HEK293T (cell line): ENCODE results near the gene SLC6A2.

ENCODE experiments used
- BHLHE40 ChIP-seq: fragments of 450-650 bp; IDR thresholded peaks from 2 replicates; pipeline ENCODE4 v1.6.1; 2016; ENCODE audit warnings: mild to moderate bottlenecking, moderate library complexity, borderline replicate concordance
- ELF4 ChIP-seq: fragments of 450-650 bp; IDR thresholded peaks from 2 replicates; pipeline ENCODE4 v1.6.1; 2017; ENCODE audit warnings: antibody characterized with exemption
- FOXM1 ChIP-seq: fragments of 450-650 bp; IDR thresholded peaks from 2 replicates; pipeline ENCODE4 v1.6.1; 2017; ENCODE audit warnings: mild to moderate bottlenecking, borderline replicate concordance
- LEF1 ChIP-seq: fragments of 450-650 bp; IDR thresholded peaks from 2 replicates; pipeline ENCODE4 v1.6.1; 2017; ENCODE audit warnings: mild to moderate bottlenecking, borderline replicate concordance
- PKNOX1 ChIP-seq: fragments of 450-650 bp; IDR thresholded peaks from 2 replicates; pipeline ENCODE4 v1.6.1; 2016

- no peak for TF ChIP-seq PKNOX1
- no peak for TF ChIP-seq BHLHE40
- TF ChIP-seq FOXM1: no peak
- TF ChIP-seq ELF4: no peak
- no peak for TF ChIP-seq LEF1
Observed at GRCh38 chr16:55613613-55614335, 42.0 kb upstream of the SLC6A2 start.
